Panc1 (cell line): ENCODE measurements around the gene HNRNPA3. TPM values are rescaled to one million over a fixed set of nuclear protein-coding genes. Genes with fewer than 3 reads are reported as not detected.
A peak's percentile ranks its signal among the peaks of the same experiment; 100 is the strongest.

Experiments
- ATAC-seq: fragments of 200-7000 bp; cut with Tn5 transposase; 2 replicates; pipeline ENCODE4 v1.9.1; 2020; ENCODE audit warnings: mild to moderate bottlenecking, moderate library complexity
- BruUV-seq: library from RNA; stranded (reverse); fragments of 400-500 nt; replicated peaks from 2 replicates; lab custom pipeline; 2021; lab: Mats Ljungman, UMichigan
- CTCF ChIA-PET: fragments of 300-600 bp; sonication (Branson Sonifier 250); formaldehyde crosslinking; loops from one replicate; lab custom pipeline; 2022; ENCODE audit warnings: antibody characterized with exemption; lab: Charles Lee
- POLR2A ChIA-PET: fragments of 300-600 bp; sonication (Branson Sonifier 250); formaldehyde crosslinking; loops from one replicate; lab custom pipeline; 2022; ENCODE audit warnings: antibody characterized with exemption; lab: Charles Lee
- DNase-seq: peaks from one replicate; pipeline ENCODE4 v3.0.0-alpha.2; 2010; ENCODE audit warnings: low read depth, low spot score
- H3K27ac ChIP-seq: 2 replicates; pipeline ENCODE4 v1.5.1; 2011; ENCODE audit warnings: mild to moderate bottlenecking, low read length, inconsistent platforms
- H3K27me3 ChIP-seq: fragments of 200-500 bp; sonication (Bioruptor generic); 2 replicates; pipeline ENCODE4 v1.6.0; 2014; ENCODE audit warnings: low read length, inconsistent platforms; ENCODE audit not compliant: control insufficient read depth, insufficient read depth
- H3K36me3 ChIP-seq: fragments of 200-500 bp; sonication (Bioruptor generic); 2 replicates; pipeline ENCODE4 v1.5.1; 2014; ENCODE audit warnings: inconsistent platforms, mild to moderate bottlenecking, low read length, moderate library complexity; ENCODE audit not compliant: control insufficient read depth, insufficient read depth
- H3K4me1 ChIP-seq: 2 replicates; pipeline ENCODE4 v1.5.1; 2011; ENCODE audit warnings: inconsistent platforms, mild to moderate bottlenecking, low read length, moderate library complexity; ENCODE audit not compliant: control insufficient read depth, insufficient read depth
- H3K4me3 ChIP-seq, 2 experiments: 2 replicates each; pipeline ENCODE4 v1.5.1; 2011 to 2012; ENCODE audit warnings: low read depth in 2 of 2, low read length in 2 of 2, mild to moderate bottlenecking in 2 of 2, inconsistent platforms in 1 of 2, moderate library complexity in 1 of 2
- H3K9me3 ChIP-seq: fragments of 200-500 bp; sonication (Bioruptor generic); 2 replicates; pipeline ENCODE4 v1.5.1; 2014; ENCODE audit warnings: low read depth, mild to moderate bottlenecking, inconsistent platforms, low read length, moderate library complexity; ENCODE audit not compliant: control insufficient read depth, insufficient read depth
- POLR2AphosphoS5 ChIP-seq: IDR thresholded peaks from 2 replicates; pipeline ENCODE4 v1.6.1; 2012; ENCODE audit warnings: mild to moderate bottlenecking, low read depth, low read length, moderate library complexity
- REST ChIP-seq, 2 experiments: IDR thresholded peaks; 2 replicates each; pipeline ENCODE4 v1.6.1; 2011 to 2012; ENCODE audit warnings: low read depth in 2 of 2, control low read depth in 1 of 2, low read length in 1 of 2, mild to moderate bottlenecking in 1 of 2, moderate library complexity in 1 of 2; ENCODE audit not compliant: insufficient read depth in 1 of 2
- SIN3A ChIP-seq: IDR thresholded peaks from 2 replicates; pipeline ENCODE4 v1.6.1; 2012; ENCODE audit warnings: low read depth, mild to moderate bottlenecking, low read length, moderate library complexity, borderline replicate concordance; ENCODE audit not compliant: insufficient read depth
- TCF7L2 ChIP-seq: IDR thresholded peaks from 2 replicates; pipeline ENCODE4 v1.6.1; 2011; ENCODE audit warnings: mild to moderate bottlenecking, low read depth, low read length, inconsistent platforms
- in situ Hi-C: cut with HindIII; loops from 2 replicates; pipeline ENCODE4 v1.10.0; 2016; ENCODE audit warnings: low sequenced_read_pairs, low pct_unique_long_range_greater_than_20kb
- intact Hi-C: fragments of 100-400 bp; cut with micrococcal nuclease; formaldehyde crosslinking; loops from one replicate; pipeline ENCODE4 v1.10.0; 2022; ENCODE audit not compliant: unreplicated experiment
- total RNA-seq: library from RNA; stranded (reverse); gene quantifications from one replicate; pipeline ENCODE4 v1.2.1, GENCODE V29; 2021; ENCODE audit not compliant: unreplicated experiment
- TF ChIP-seq, protein P1 (sequence below): fragments of 450-650 bp; IDR thresholded peaks from 2 replicates; pipeline ENCODE4 v1.5.1; 2017; ENCODE audit warnings: mild to moderate bottlenecking

HNRNPA3 gene
- total RNA-seq, 1 experiment from 2014 or later: 228 TPM

DNA sequence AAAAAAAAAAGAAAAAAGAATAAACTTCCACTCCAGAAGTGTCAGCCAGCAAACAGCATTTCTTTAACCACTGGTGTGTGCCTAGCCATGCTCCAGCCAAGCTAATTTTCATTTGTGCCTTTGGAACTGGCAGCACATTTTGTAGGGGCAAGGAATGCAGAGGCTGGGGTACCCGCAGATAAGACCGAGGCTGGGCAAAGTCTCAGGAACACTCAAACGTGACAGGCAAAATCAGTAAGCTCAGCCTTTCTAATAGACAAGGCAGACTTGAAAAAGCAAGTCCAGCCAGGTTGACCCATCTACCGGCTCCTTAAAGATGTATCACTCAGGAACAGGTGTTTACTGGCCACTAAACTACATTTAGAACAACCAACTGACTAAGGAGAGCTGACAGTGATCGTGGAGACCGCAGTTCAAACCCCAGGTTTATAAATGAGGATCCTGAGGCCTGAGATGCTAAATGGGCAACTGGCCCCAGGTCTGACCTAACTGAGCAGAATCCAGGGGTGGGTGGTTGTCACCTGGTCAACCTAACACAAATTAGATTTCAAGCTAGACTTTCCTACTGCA, 35.2 kb downstream of the HNRNPA3 start:
- Histone ChIP-seq H3K27ac (peak overlapping the region; percentile 72), H3K4me1 (peaks cover 97% of the 10 kb centered on the region), H3K4me3 (no peak overlapping the region), H3K9me3 (no peaks in the 10 kb centered on the region), H3K27me3 (no peaks in the 10 kb centered on the region), H3K36me3 (no peaks in the 10 kb centered on the region; the same call in 1 of the 2 replicates)
- TF ChIP-seq REST (IDR thresholded peaks at IDR 0.05; ENCODE audit: insufficient read depth in 1 of 2, low read depth in 2 of 2, low read length in 1 of 2) (no peak), TCF7L2 (no peak), SIN3A (no peak), POLR2AphosphoS5 (no peak)
- TF ChIP-seq, protein P1, sequence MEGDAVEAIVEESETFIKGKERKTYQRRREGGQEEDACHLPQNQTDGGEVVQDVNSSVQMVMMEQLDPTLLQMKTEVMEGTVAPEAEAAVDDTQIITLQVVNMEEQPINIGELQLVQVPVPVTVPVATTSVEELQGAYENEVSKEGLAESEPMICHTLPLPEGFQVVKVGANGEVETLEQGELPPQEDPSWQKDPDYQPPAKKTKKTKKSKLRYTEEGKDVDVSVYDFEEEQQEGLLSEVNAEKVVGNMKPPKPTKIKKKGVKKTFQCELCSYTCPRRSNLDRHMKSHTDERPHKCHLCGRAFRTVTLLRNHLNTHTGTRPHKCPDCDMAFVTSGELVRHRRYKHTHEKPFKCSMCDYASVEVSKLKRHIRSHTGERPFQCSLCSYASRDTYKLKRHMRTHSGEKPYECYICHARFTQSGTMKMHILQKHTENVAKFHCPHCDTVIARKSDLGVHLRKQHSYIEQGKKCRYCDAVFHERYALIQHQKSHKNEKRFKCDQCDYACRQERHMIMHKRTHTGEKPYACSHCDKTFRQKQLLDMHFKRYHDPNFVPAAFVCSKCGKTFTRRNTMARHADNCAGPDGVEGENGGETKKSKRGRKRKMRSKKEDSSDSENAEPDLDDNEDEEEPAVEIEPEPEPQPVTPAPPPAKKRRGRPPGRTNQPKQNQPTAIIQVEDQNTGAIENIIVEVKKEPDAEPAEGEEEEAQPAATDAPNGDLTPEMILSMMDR: no peak
- ATAC-seq: no peak
- POLR2A ChIA-PET: interaction anchor here (1.2 kb wide), 1 partner anchor 16 kb away, joined by 4 read pairs; no protein-coding TSS in a partner anchor
- no peak for DNase-seq
- BruUV-seq: no TSS peak
- in situ Hi-C loops (no loop called here), intact Hi-C loops (loop anchor here (10.0 kb wide), 1 partner anchor 147 kb away; the partner anchor contains the start of gene AGPS)
- CTCF ChIA-PET: interaction anchor here (0.5 to 0.6 kb wide), 2 partner anchors 81 to 82 kb away, joined by 3 to 9 read pairs; no protein-coding TSS in a partner anchor

DNA sequence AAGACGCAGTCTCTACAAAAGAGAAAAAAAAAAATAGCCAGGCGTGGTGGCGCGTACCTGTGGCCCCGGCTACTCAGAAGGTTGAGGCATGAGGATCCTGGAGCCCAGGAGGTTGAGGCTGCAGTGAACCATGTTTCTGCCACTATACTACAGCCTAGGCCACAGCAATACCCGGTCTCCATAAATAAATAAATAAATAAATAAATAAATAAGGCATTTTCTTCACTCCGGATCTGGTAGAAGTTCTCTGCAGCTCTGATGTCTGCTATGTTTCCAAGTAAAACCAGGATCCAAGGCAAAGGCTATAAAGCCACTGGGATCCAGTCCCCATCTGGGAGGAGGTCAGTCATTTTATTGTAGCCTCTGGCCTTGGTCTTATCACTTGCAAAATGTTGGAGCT, 36.4 kb downstream of the HNRNPA3 start:
- no peaks in the 10 kb centered on the region for H3K9me3 ChIP-seq
- in situ Hi-C loops: no loop called here
- no peak overlapping the region for H3K4me3 ChIP-seq
- intact Hi-C loops: loop anchor here (10.0 kb wide), 1 partner anchor 146 kb away; the partner anchor contains the start of gene AGPS
- H3K4me1 ChIP-seq: peaks cover 98% of the 10 kb centered on the region
- ATAC-seq (no peak), DNase-seq (no peak)
- no peaks in the 10 kb centered on the region for H3K27me3 ChIP-seq
- no TSS peak for BruUV-seq
- TF ChIP-seq, protein P1: no peak
- TF ChIP-seq POLR2AphosphoS5 (no peak), REST (IDR thresholded peaks at IDR 0.05; ENCODE audit: insufficient read depth in 1 of 2, low read depth in 2 of 2, low read length in 1 of 2) (no peak), TCF7L2 (no peak), SIN3A (no peak)
- H3K27ac ChIP-seq: peak overlapping the region; percentile 52
- no peaks in the 10 kb centered on the region; the same call in 1 of the 2 replicates for H3K36me3 ChIP-seq
- ChIA-PET POLR2A (no interaction called here), CTCF (no interaction called here)
